ENCODE results near the gene ADAMTS7. TPM values are rescaled to one million over a fixed set of nuclear protein-coding genes. Genes with fewer than 3 reads are reported as not detected.
"Not testable (repeated sequence)": the region's sequence is repeated elsewhere in the genome, so short reads cannot be mapped to it uniquely, and the experiment has no call there.

The ADAMTS7 gene
- polyA plus RNA-seq, 3 donors from 2014 or later, result not detected

DNA sequence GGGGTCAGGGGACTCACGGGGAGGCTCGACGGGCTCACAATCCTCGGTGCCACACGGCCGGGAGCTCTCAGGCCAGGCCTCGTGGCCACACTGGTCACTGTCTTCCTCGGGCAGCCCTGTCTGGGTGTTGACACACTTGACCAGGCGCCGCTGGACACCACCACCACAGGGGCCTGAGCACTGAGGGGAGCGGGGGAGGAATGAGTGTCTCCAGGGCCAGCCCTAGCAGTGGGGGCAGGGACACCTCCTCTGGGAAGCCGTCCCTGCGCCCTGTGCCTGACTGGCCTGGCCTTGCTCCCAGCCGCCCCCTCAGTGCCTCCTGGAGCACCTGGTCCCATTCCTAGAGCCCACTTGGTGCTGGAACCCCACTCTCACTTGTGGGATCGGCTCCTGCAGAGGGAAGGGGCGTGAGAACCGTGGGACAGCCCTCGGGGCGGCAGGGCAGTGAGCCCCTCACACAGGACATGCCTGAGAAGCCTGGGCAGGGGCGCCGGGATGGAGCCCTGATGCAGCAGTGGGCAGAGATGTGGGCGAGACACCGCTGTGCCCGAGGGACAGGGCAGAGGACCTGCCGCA lies 48.8 kb downstream of the ADAMTS7 start:
- not testable (repeated sequence) for H3K27me3 Mint-ChIP-seq (ENCODE audit: low read depth in 3 of 3); DNase-seq; H3K9me3 Mint-ChIP-seq; H3K27ac Mint-ChIP-seq; H3K36me3 Mint-ChIP-seq; H3K4me3 Mint-ChIP-seq
- peaks cover 19 to 25% of the 10 kb centered on the region in 2 donors for H3K4me1 Mint-ChIP-seq

- no peaks in the 10 kb centered on the region for H3K36me3 Mint-ChIP-seq
- no peak for DNase-seq
- peak overlapping the region; percentile 59 to 71 (median 67) for H3K4me3 Mint-ChIP-seq
- peaks cover 4 to 10% (median 9%) of the 10 kb centered on the region in 3 donors for H3K27me3 Mint-ChIP-seq (ENCODE audit: low read depth in 3 of 3)
- H3K27ac Mint-ChIP-seq, result peak overlapping the region; percentile 78 to 87 (median 84)
- H3K4me1 Mint-ChIP-seq, result peaks cover 24 to 28% of the 10 kb centered on the region in 2 donors
- H3K9me3 Mint-ChIP-seq, result no peaks in the 10 kb centered on the region
Observed at GRCh38 chr15:78761891-78762385, 49.3 kb downstream of the ADAMTS7 start.

DNA sequence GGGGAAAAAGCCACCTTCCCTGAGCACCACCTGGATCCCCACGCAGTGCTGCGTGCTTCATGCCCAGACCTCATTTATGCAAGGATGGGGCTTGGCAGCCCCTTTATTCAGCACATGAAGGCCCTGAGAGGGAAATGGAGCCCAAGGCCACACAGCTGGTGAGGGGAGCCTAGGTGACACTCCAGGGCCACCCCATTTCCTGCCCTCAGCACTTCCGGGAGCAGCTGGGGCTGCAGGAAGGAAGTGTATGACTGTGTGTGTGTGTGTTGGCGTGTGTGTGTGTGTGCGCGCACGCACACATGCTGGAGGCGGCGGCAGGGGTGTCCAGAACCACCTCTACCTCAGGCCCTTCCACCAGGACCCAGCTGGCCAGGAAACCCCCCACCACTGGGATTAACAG lies 49.8 kb downstream of the ADAMTS7 start:
- H3K4me1 Mint-ChIP-seq, result peaks cover 24 to 30% of the 10 kb centered on the region in 2 donors
- H3K36me3 Mint-ChIP-seq; H3K9me3 Mint-ChIP-seq; H3K27me3 Mint-ChIP-seq (ENCODE audit: low read depth in 3 of 3): not testable (repeated sequence)
- peak; percentile 74 to 83 (median 82) for DNase-seq
- peak overlapping the region; percentile 59 to 71 (median 67) for H3K4me3 Mint-ChIP-seq
- peak overlapping the region; percentile 78 to 87 (median 84) for H3K27ac Mint-ChIP-seq

DNA sequence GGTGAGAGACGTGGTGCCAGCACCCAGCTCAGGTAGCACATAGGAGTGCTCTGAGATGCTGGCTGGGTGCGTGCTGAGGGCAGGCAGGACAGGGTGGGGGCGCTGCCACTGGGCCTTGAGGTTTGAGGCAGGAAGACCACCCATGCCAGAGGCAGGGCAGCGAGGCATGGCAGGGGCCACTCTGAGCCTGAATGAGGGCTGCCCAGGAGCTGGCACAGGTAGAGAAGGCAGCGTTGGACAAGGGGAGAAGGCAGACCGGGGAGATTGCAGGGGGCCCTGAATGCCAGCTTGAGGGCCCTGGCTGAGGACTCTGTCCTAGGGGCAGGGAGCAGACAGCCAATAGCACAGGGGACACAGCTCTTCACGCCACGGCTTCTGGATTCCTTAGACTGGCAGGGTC lies 50.2 kb downstream of the ADAMTS7 start:
- DNase-seq, result no peak
- no peaks in the 10 kb centered on the region for H3K9me3 Mint-ChIP-seq
- H3K27me3 Mint-ChIP-seq (ENCODE audit: low read depth in 3 of 3), result peaks cover 4 to 10% (median 9%) of the 10 kb centered on the region in 3 donors
- H3K27ac Mint-ChIP-seq, result peak overlapping the region; percentile 78 to 87 (median 84)
- no peaks in the 10 kb centered on the region for H3K36me3 Mint-ChIP-seq
- H3K4me3 Mint-ChIP-seq, result peak overlapping the region; percentile 59 to 71 (median 67)
- H3K4me1 Mint-ChIP-seq, result peaks cover 24 to 30% of the 10 kb centered on the region in 2 donors

GRCh38 chr15:78760091-78760882 lies 51.0 kb downstream of the ADAMTS7 start:
- DNase-seq; H3K27me3 Mint-ChIP-seq (ENCODE audit: low read depth in 3 of 3); H3K36me3 Mint-ChIP-seq; H3K9me3 Mint-ChIP-seq: not testable (repeated sequence)
- H3K4me1 Mint-ChIP-seq, result peaks cover 24 to 30% of the 10 kb centered on the region in 2 donors
- H3K4me3 Mint-ChIP-seq, result peak overlapping the region in 1 of 5 donors; percentile 62
- H3K27ac Mint-ChIP-seq, result peak overlapping the region in 5 of 6 donors; percentile 51 to 87 (median 65)

GRCh38 chr15:78759361-78759998 lies 51.8 kb downstream of the ADAMTS7 start:
- not testable (repeated sequence) for H3K9me3 Mint-ChIP-seq, DNase-seq

DNA sequence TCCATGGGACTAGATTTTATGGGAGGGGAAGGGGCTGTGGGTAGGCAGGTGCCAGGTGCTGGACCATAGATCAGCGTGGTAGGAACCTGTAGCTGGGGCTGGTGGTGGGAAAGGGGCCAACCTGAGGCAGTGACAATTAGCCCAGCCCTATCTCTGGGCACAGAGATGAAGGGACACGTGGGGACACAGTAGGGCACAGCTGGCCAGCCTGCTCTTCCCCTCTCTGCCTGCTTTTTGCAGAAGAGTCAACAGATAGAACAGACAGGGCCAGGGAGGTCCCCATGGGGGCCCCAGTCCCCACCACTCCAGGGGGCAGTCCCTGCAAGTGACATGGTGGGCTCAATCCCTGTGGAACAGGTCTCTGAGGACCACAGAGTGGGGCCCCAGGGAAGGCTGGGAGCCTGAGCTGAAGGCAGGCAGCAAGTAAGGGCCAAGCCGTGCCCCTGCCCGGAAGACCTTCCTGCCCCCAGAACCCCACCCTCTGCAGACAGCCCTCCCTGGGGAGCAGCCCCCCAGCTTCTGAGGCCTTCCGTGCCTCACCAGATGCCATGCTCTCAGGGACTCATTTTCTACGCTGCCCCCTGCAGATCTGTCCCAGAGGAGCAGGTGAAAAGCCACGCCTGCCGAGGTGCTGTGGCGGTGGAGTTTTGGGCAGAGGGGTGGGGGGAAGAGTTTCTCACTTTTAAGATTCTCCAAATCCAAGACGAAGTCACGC lies 52.6 kb downstream of the ADAMTS7 start:
- not testable (repeated sequence) for H3K9me3 Mint-ChIP-seq; H3K36me3 Mint-ChIP-seq; DNase-seq; H3K27me3 Mint-ChIP-seq (ENCODE audit: low read depth in 3 of 3)
- Mint-ChIP-seq H3K4me1 (peaks cover 24 to 30% of the 10 kb centered on the region in 2 donors), H3K4me3 (peak overlapping the region in 2 of 5 donors; percentile 26 to 42), H3K27ac (peak overlapping the region in 1 of 6 donors; percentile 35)

More at GRCh38 chr15:78759361-78759998, 51.8 kb downstream of the ADAMTS7 start:
- H3K36me3 Mint-ChIP-seq; H3K27ac Mint-ChIP-seq; H3K27me3 Mint-ChIP-seq (ENCODE audit: low read depth in 3 of 3): not testable (repeated sequence)
- Mint-ChIP-seq H3K4me3 (peak overlapping the region in 1 of 5 donors; percentile 18), H3K4me1 (peaks cover 24 to 30% of the 10 kb centered on the region in 2 donors)

- peaks cover 24 to 28% of the 10 kb centered on the region in 2 donors for H3K4me1 Mint-ChIP-seq
- not testable (repeated sequence) for H3K4me3 Mint-ChIP-seq; H3K9me3 Mint-ChIP-seq; DNase-seq; H3K27ac Mint-ChIP-seq; H3K36me3 Mint-ChIP-seq; H3K27me3 Mint-ChIP-seq (ENCODE audit: low read depth in 3 of 3)
Observed at GRCh38 chr15:78758084-78758483, 53.2 kb downstream of the ADAMTS7 start.

GRCh38 chr15:78757636-78757905 lies 53.7 kb downstream of the ADAMTS7 start:
- DNase-seq, result no peak
- Mint-ChIP-seq H3K4me3 (no peak overlapping the region), H3K27ac (peak overlapping the region in 1 of 6 donors; percentile 62), H3K36me3 (no peaks in the 10 kb centered on the region), H3K9me3 (no peaks in the 10 kb centered on the region), H3K4me1 (peaks cover 24 to 28% of the 10 kb centered on the region in 2 donors), H3K27me3 (ENCODE audit: low read depth in 3 of 3) (peaks cover 4 to 10% (median 9%) of the 10 kb centered on the region in 3 donors)

DNA sequence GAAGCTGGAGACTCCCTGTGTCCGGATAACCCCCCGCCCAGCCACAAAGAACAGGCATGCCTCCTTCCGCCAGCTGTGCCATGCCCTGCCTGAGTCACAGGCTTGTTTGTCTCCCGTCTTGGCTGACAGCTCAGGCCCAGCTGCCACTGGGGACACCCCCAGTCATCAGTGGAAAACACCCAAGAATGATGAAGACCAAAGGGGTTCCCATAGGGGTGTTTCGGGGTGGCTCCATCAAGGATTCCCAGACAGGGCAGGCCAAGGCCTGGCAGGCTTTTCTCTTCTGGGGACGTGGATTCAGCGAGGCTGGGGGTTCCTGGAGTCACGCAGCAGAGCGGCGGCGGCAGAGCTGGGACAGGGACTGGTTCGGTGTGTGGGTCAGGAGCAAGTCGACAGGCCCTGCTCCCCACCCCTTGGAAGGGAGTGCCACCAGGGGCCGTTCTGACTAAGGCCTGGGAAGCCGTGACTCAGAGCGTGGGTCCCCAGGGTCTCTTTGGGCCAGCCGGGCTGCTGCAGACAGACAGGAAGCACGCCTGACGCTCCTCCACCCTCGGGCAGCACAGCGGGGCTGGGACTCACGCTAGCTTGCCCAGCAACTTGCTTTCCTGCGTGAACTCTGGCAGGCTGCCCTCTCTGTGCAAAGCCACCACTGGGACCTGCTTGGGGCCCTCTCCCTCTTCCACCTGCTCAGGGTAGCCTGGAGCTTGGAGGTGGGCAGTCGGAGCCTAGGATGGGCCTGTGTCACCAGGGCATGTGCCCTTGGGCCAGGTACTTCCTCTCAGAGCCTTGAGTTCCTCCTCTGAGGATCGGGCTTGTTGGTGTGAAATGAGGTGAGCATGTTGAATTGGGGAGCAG lies 54.3 kb downstream of the ADAMTS7 start:
- H3K36me3 Mint-ChIP-seq; H3K9me3 Mint-ChIP-seq; H3K4me3 Mint-ChIP-seq; H3K27me3 Mint-ChIP-seq (ENCODE audit: low read depth in 3 of 3): not testable (repeated sequence)
- Mint-ChIP-seq H3K27ac (peak overlapping the region in 2 of 6 donors; percentile 57 to 62), H3K4me1 (peaks cover 23 to 24% of the 10 kb centered on the region in 2 donors)
- DNase-seq, result peak in 1 of 3 donors; percentile 14

DNA sequence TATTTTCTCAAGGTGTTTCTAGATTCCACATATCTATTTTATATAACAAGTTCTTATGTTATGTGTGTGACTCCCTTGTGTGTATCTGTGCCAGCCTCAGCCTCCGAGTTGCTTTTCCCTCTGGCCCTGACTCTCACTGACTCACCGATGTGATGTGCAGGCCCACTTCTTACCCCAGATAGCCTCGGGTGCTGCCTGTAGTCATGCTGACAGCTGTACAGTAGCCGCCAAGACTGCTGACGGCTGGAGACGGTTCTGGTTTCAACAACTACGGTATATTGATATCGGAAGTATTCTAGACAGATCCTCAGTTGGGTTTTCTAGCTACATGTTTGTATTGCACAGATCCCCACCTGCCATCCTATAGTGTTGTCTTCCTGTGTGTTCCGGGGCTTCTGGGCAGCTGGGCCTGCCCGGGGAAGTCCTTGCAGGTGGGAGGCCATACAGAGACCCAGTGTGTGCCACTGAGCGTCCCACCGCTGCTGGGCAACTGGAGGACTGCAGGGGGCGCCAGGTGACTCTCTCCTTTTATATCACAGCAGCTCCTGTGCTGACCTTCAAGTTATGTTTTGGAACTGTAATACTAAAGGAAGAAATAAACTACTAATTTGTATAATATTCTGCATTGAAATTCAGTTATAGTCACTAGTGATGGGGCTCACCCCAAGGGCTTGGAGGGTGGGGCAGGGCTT lies 55.2 kb downstream of the ADAMTS7 start:
- H3K4me3 Mint-ChIP-seq; H3K9me3 Mint-ChIP-seq; H3K36me3 Mint-ChIP-seq; H3K27me3 Mint-ChIP-seq (ENCODE audit: low read depth in 3 of 3); H3K27ac Mint-ChIP-seq: not testable (repeated sequence)
- DNase-seq, result peak in 2 of 3 donors; percentile 31 to 35
- H3K4me1 Mint-ChIP-seq, result peaks cover 15 to 16% of the 10 kb centered on the region in 2 donors

- H3K36me3 Mint-ChIP-seq; H3K27me3 Mint-ChIP-seq (ENCODE audit: low read depth in 3 of 3); DNase-seq; H3K4me3 Mint-ChIP-seq; H3K9me3 Mint-ChIP-seq; H3K27ac Mint-ChIP-seq: not testable (repeated sequence)
- H3K4me1 Mint-ChIP-seq, result peaks cover 14 to 15% of the 10 kb centered on the region in 2 donors
Observed at GRCh38 chr15:78754637-78755280, 56.5 kb downstream of the ADAMTS7 start.

Data from immature natural killer cell (primary cell).